IMR-90 (cell line): ENCODE results near the gene ZNF362. TPM values are rescaled to one million over a fixed set of nuclear protein-coding genes. Genes with fewer than 3 reads are reported as not detected.

ENCODE experiments used
- ATAC-seq: fragments of 200-7000 bp; cut with Tn5 transposase; 2 replicates; pipeline ENCODE4 v1.9.1; 2020; ENCODE audit warnings: low read depth, mild to moderate bottlenecking, moderate library complexity
- BruUV-seq: library from RNA; stranded (reverse); fragments of 400-500 nt; replicated peaks from 2 replicates; lab custom pipeline; 2021; lab: Mats Ljungman, UMichigan
- CTCF ChIA-PET: fragments of 300-600 bp; formaldehyde crosslinking; extraction: SDS; loops from one replicate; lab custom pipeline; 2021; ENCODE audit warnings: antibody characterized with exemption; lab: Yijun Ruan, JAX
- POLR2A ChIA-PET: fragments of 300-600 bp; sonication (Branson Sonifier 250); formaldehyde crosslinking; loops from one replicate; lab custom pipeline; 2022; ENCODE audit warnings: antibody characterized with exemption; ENCODE audit not compliant: unreplicated experiment; lab: Charles Lee
- DNase-seq: peaks from one replicate; pipeline ENCODE4 v3.0.0; 2013
- H2AFZ ChIP-seq: replicated peaks from 2 replicates; pipeline ENCODE3; 2013; ENCODE audit warnings: low read length, mild to moderate bottlenecking; ENCODE audit not compliant: poor library complexity
- H2AK5ac ChIP-seq: 2 replicates; pipeline ENCODE4 v1.6.1; 2013; ENCODE audit warnings: low read depth, low read length, inconsistent platforms
- H2AK9ac ChIP-seq: replicated peaks from 2 replicates; pipeline ENCODE3; 2013; ENCODE audit warnings: mild to moderate bottlenecking, low read depth, low read length, moderate library complexity; ENCODE audit not compliant: poor library complexity
- H2BK120ac ChIP-seq: 2 replicates; pipeline ENCODE4 v1.6.1; 2013; ENCODE audit warnings: low read depth, low read length, inconsistent platforms
- H2BK15ac ChIP-seq: 3 replicates; pipeline ENCODE4 v1.6.1; 2013; ENCODE audit warnings: low read depth, low read length, inconsistent platforms
- H2BK20ac ChIP-seq: 2 replicates; pipeline ENCODE4 v1.6.1; 2013; ENCODE audit warnings: low read depth, mild to moderate bottlenecking, inconsistent platforms, low read length, moderate library complexity
- H2BK5ac ChIP-seq: 2 replicates; pipeline ENCODE4 v1.6.1; 2013; ENCODE audit warnings: mild to moderate bottlenecking, low read depth, low read length, inconsistent platforms; ENCODE audit not compliant: poor library complexity, severe bottlenecking
- H3K14ac ChIP-seq: replicated peaks from 2 replicates; pipeline ENCODE4 v1.6.1; 2013; ENCODE audit warnings: low read depth, low read length, inconsistent platforms
- H3K18ac ChIP-seq: 2 replicates; pipeline ENCODE4 v1.6.1; 2013; ENCODE audit warnings: low read depth, low read length, control low read depth
- H3K23ac ChIP-seq: 2 replicates; pipeline ENCODE4 v1.6.1; 2013; ENCODE audit warnings: low read depth, low read length, inconsistent platforms
- H3K27ac ChIP-seq: 2 replicates; pipeline ENCODE4 v1.5.1; 2013; ENCODE audit warnings: mild to moderate bottlenecking, control low read depth, low read length; ENCODE audit not compliant: insufficient read depth
- H3K27me3 ChIP-seq: 2 replicates; pipeline ENCODE4 v1.6.1; 2013; ENCODE audit warnings: low read length; ENCODE audit not compliant: control insufficient read depth, insufficient read depth
- H3K36me3 ChIP-seq: 2 replicates; pipeline ENCODE4 v1.6.1; 2013; ENCODE audit warnings: low read length, mixed read lengths; ENCODE audit not compliant: control insufficient read depth, insufficient read depth
- H3K4ac ChIP-seq: 2 replicates; pipeline ENCODE4 v1.6.1; 2013; ENCODE audit warnings: low read depth, low read length, inconsistent platforms
- H3K4me1 ChIP-seq: 2 replicates; pipeline ENCODE4 v1.6.1; 2013; ENCODE audit warnings: low read length, mixed read lengths; ENCODE audit not compliant: control insufficient read depth, insufficient read depth
- H3K4me2 ChIP-seq: 2 replicates; pipeline ENCODE4 v1.6.1; 2013; ENCODE audit warnings: low read depth, mild to moderate bottlenecking, control low read depth, low read length, moderate library complexity
- H3K4me3 ChIP-seq: 2 replicates; pipeline ENCODE4 v1.5.1; 2013; ENCODE audit warnings: low read depth, mild to moderate bottlenecking, control low read depth, low read length, moderate library complexity; ENCODE audit not compliant: insufficient read depth
- H3K56ac ChIP-seq: 2 replicates; pipeline ENCODE4 v1.6.1; 2013; ENCODE audit warnings: low read length, inconsistent platforms; ENCODE audit not compliant: insufficient read depth; ENCODE audit errors: extremely low read depth
- H3K79me1 ChIP-seq, 2 experiments: 2 replicates each; pipeline ENCODE4 v1.6.1; 2013; ENCODE audit warnings: low read length in 2 of 2, inconsistent platforms in 1 of 2, low read depth in 1 of 2
- H3K9ac ChIP-seq: 2 replicates; pipeline ENCODE4 v1.6.1; 2013; ENCODE audit warnings: low read depth, low read length, control low read depth
- H3K9me1 ChIP-seq: 2 replicates; pipeline ENCODE4 v1.6.1; 2013; ENCODE audit warnings: low read length, inconsistent platforms; ENCODE audit not compliant: insufficient read depth
- H3K9me3 ChIP-seq: 2 replicates; pipeline ENCODE4 v1.6.1; 2013; ENCODE audit warnings: low read length; ENCODE audit not compliant: control insufficient read depth, insufficient read depth
- H4K20me1 ChIP-seq: 2 replicates; pipeline ENCODE4 v1.6.1; 2013; ENCODE audit warnings: low read length, inconsistent platforms; ENCODE audit not compliant: insufficient read depth
- H4K5ac ChIP-seq: 2 replicates; pipeline ENCODE4 v1.6.1; 2013; ENCODE audit warnings: mild to moderate bottlenecking, low read depth, low read length, control low read depth
- H4K8ac ChIP-seq, 2 experiments: 2 replicates each; pipeline ENCODE4 v1.6.1; 2013; ENCODE audit warnings: low read depth in 2 of 2, low read length in 2 of 2, control low read depth in 1 of 2, inconsistent platforms in 1 of 2
- H4K91ac ChIP-seq: 2 replicates; pipeline ENCODE4 v1.6.1; 2013; ENCODE audit warnings: low read depth, low read length, inconsistent platforms; ENCODE audit not compliant: insufficient read depth
- BHLHE40 ChIP-seq: fragments of 150-350 bp; IDR thresholded peaks from 2 replicates; pipeline ENCODE4 v1.6.1; 2016; ENCODE audit warnings: mild to moderate bottlenecking, low read depth, low read length
- CEBPB ChIP-seq: IDR thresholded peaks from 2 replicates; pipeline ENCODE4 v1.6.1; 2012; ENCODE audit warnings: low read depth, low read length, improper control_type of control experiment
- FOS ChIP-seq: fragments of 150-350 bp; IDR thresholded peaks from 2 replicates; pipeline ENCODE4 v1.6.1; 2016; ENCODE audit warnings: low read depth, low read length
- MXI1 ChIP-seq: IDR thresholded peaks from 2 replicates; pipeline ENCODE4 v1.6.1; 2012; ENCODE audit warnings: low read depth, mild to moderate bottlenecking, low read length, moderate library complexity, borderline replicate concordance
- RCOR1 ChIP-seq: IDR thresholded peaks from 2 replicates; pipeline ENCODE4 v1.6.1; 2012; ENCODE audit warnings: mild to moderate bottlenecking, low read length, improper control_type of control experiment; ENCODE audit not compliant: insufficient replicate concordance
- SMC3 ChIP-seq: fragments of 150-350 bp; IDR thresholded peaks from 2 replicates; pipeline ENCODE4 v1.6.1; 2016; ENCODE audit warnings: low read depth, mild to moderate bottlenecking, antibody characterized with exemption, low read length, moderate library complexity
- USF2 ChIP-seq: fragments of 150-350 bp; IDR thresholded peaks from 2 replicates; pipeline ENCODE4 v1.6.1; 2017; ENCODE audit warnings: mild to moderate bottlenecking, antibody characterized with exemption, low read length, low read depth
- WGBS, 2 experiments: methylation state at CpG; one replicate each; pipeline versions ENCODE4 v1.1.5 to v1.1.7; 2013; ENCODE audit warnings: missing lambda C conversion rate in 2 of 2; ENCODE audit not compliant: insufficient read length in 1 of 2; ENCODE audit errors: extremely low coverage in 2 of 2; 5-methylcytosine and 5-hydroxymethylcytosine counted together
- dilution Hi-C: fragments of 300-500 bp; cut with HindIII; formaldehyde crosslinking; loops from one replicate; pipeline ENCODE4 v1.14.3; 2018; ENCODE audit warnings: low sequenced_read_pairs; ENCODE audit not compliant: unreplicated experiment
- in situ Hi-C: fragments of 300-500 bp; cut with MboI; formaldehyde crosslinking; loops from 3 replicates; pipeline ENCODE4 v1.14.3; 2019; ENCODE audit warnings: low sequenced_read_pairs, inconsistent platforms, mixed read lengths
- intact Hi-C: fragments of 100-400 bp; cut with micrococcal nuclease; formaldehyde crosslinking; loops from 2 replicates; pipeline ENCODE4 v1.10.0; 2022
- polyA plus RNA-seq, 3 experiments: library from polyadenylated mRNA; depleted of rRNA; stranded (reverse); fragments of >200 nt; gene quantifications; 2 replicates each; pipeline ENCODE4 v1.2.3, GENCODE V29; 2012; ENCODE audit warnings: low replicate concordance in 1 of 3
- total RNA-seq: library from RNA; depleted of rRNA; stranded (reverse); fragments of >200 nt; gene quantifications from 2 replicates; pipeline ENCODE4 v1.2.3, GENCODE V29; 2012

ZNF362 gene
- total and polyA plus RNA-seq, 2 of the 4 experiments (the other 2 are of a cell fraction): 5.7 to 12.9 TPM

GRCh38 chr1:33305816-33306652, 49.7 kb downstream of the ZNF362 start:
- no peak overlapping the region for H3K9ac ChIP-seq
- no peak overlapping the region for H2BK15ac ChIP-seq
- H2AFZ ChIP-seq: peak overlapping the region; percentile 68
- H3K9me1 ChIP-seq: peaks cover 3% of the 10 kb centered on the region
- no TSS peak for BruUV-seq
- no peak for DNase-seq
- no peak for ATAC-seq
- ChIA-PET POLR2A (interaction anchor here (0.6 kb wide), 2 partner anchors 15 to 49 kb away, joined by 4 to 7 read pairs; partner anchors contain the start of gene A3GALT2), CTCF (interaction anchor here (1.8 kb wide), 1 partner anchor 11 kb away, joined by 5 read pairs; no protein-coding TSS in a partner anchor)
- no peaks in the 10 kb centered on the region for H4K20me1 ChIP-seq
- no peaks in the 10 kb centered on the region for H3K36me3 ChIP-seq
- no peak overlapping the region for H2AK9ac ChIP-seq
- intact Hi-C loops (no loop called here), in situ Hi-C loops (no loop called here), dilution Hi-C loops (no loop called here)
- H2BK120ac ChIP-seq: no peak overlapping the region
- H3K4ac ChIP-seq: no peak overlapping the region
- H3K23ac ChIP-seq: no peak overlapping the region
- H3K56ac ChIP-seq: no peak overlapping the region
- no CpG with 5 or more reads among the region's 20 CpGs for WGBS, 2 experiments
- H3K27me3 ChIP-seq: no peaks in the 10 kb centered on the region; the same call in 1 of the 2 replicates
- no peak overlapping the region for H2BK5ac ChIP-seq
- no peak overlapping the region for H2BK20ac ChIP-seq
- H3K27ac ChIP-seq: no peak overlapping the region
- H4K5ac ChIP-seq: no peak overlapping the region
- H2AK5ac ChIP-seq: no peak overlapping the region
- no peaks in the 10 kb centered on the region for H3K9me3 ChIP-seq
- TF ChIP-seq RCOR1 (no peak), BHLHE40 (no peak), FOS (no peak), SMC3 (no peak), CEBPB (no peak), MXI1 (no peak), USF2 (no peak)
- H4K8ac ChIP-seq: no peak overlapping the region
- no peak overlapping the region for H4K91ac ChIP-seq
- H3K79me1 ChIP-seq: 0 out of 4 replicates have a peak, but pooled peaks cover 0 to 2% of the 10 kb centered on the region in 2 experiments
- H3K4me3 ChIP-seq: no peak overlapping the region
- no peak overlapping the region for H3K14ac ChIP-seq
- no peak overlapping the region for H3K18ac ChIP-seq
- H3K4me1 ChIP-seq: peaks cover 7% of the 10 kb centered on the region
- H3K4me2 ChIP-seq: no peak overlapping the region
